Caco-2 (cell line): ENCODE results near the gene SPACA5B. TPM values are rescaled to one million over a fixed set of nuclear protein-coding genes. Genes with fewer than 3 reads are reported as not detected.
"Not testable (repeated sequence)": the region's sequence is repeated elsewhere in the genome, so short reads cannot be mapped to it uniquely, and the experiment has no call there.

ENCODE experiments used
- BruUV-seq: library from RNA; stranded (reverse); fragments of 400-500 nt; replicated peaks from 2 replicates; lab custom pipeline; 2021; lab: Mats Ljungman, UMichigan
- CTCF ChIA-PET: fragments of 300-600 bp; sonication (Branson Sonifier 250); formaldehyde crosslinking; loops from one replicate; lab custom pipeline; 2022; ENCODE audit warnings: antibody characterized with exemption; lab: Charles Lee
- POLR2A ChIA-PET: fragments of 300-600 bp; sonication (Branson Sonifier 250); formaldehyde crosslinking; loops from one replicate; lab custom pipeline; 2022; ENCODE audit warnings: antibody characterized with exemption; lab: Charles Lee
- DNase-seq, 2 experiments: peaks; one replicate each; pipeline versions ENCODE4 v3.0.0 to v3.0.0-alpha.2; 2020 to 2022
- H3K27me3 ChIP-seq: replicated peaks from 2 replicates; pipeline ENCODE4 v1.6.0; 2011; ENCODE audit warnings: low read length; ENCODE audit not compliant: control insufficient read depth, insufficient read depth
- H3K36me3 ChIP-seq: 2 replicates; pipeline ENCODE4 v1.5.1; 2011; ENCODE audit warnings: low read length; ENCODE audit not compliant: control insufficient read depth, insufficient read depth
- H3K4me1 ChIP-seq: fragments of 250-450 bp; sonication (Bioruptor Pico); 2 replicates; pipeline ENCODE4 v1.5.1; 2020; ENCODE audit warnings: mild to moderate bottlenecking
- H3K4me3 ChIP-seq: 2 replicates; pipeline ENCODE4 v1.5.1; 2011; ENCODE audit warnings: low read depth, mild to moderate bottlenecking, control low read depth, low read length
- H3K9me3 ChIP-seq: fragments of 250-450 bp; sonication (Bioruptor Pico); 2 replicates; pipeline ENCODE4 v1.5.1; 2020; ENCODE audit warnings: mild to moderate bottlenecking, moderate library complexity
- H3K27ac Mint-ChIP-seq: one replicate; pipeline ENCODE4 v1.8.0; 2022; ENCODE audit warnings: mixed read lengths; ENCODE audit not compliant: unreplicated experiment
- H3K27me3 Mint-ChIP-seq: one replicate; pipeline ENCODE4 v1.8.0; 2022; ENCODE audit warnings: mixed read lengths; ENCODE audit not compliant: insufficient read depth, unreplicated experiment
- H3K36me3 Mint-ChIP-seq: one replicate; pipeline ENCODE4 v1.8.0; 2022; ENCODE audit warnings: mild to moderate bottlenecking, mixed read lengths; ENCODE audit not compliant: insufficient read depth, unreplicated experiment
- H3K4me1 Mint-ChIP-seq: one replicate; pipeline ENCODE4 v1.8.0; 2022; ENCODE audit warnings: low read depth, mixed read lengths; ENCODE audit not compliant: unreplicated experiment
- H3K4me3 Mint-ChIP-seq: one replicate; pipeline ENCODE4 v1.8.0; 2022; ENCODE audit warnings: mild to moderate bottlenecking, moderate library complexity, mixed read lengths; ENCODE audit not compliant: unreplicated experiment
- H3K9me3 Mint-ChIP-seq: one replicate; pipeline ENCODE4 v1.8.0; 2022; ENCODE audit warnings: mixed read lengths; ENCODE audit not compliant: unreplicated experiment
- CTCF ChIP-seq, 2 experiments: fragments of 200-600 bp in 1 of 2; IDR thresholded peaks; 1 replicate in 1 of 2; 2 replicates in 1 of 2; pipeline versions ENCODE4 v1.5.1 to v1.8.0; 2011 to 2022; ENCODE audit warnings: antibody characterized with exemption in 1 of 2, control low read depth in 1 of 2, inconsistent platforms in 1 of 2, low read depth in 1 of 2, low read length in 1 of 2, mild to moderate bottlenecking in 1 of 2, moderate library complexity in 1 of 2; ENCODE audit not compliant: insufficient read depth in 1 of 2, severe bottlenecking in 1 of 2, unreplicated experiment in 1 of 2
- intact Hi-C: fragments of 100-400 bp; cut with micrococcal nuclease; formaldehyde crosslinking; loops from one replicate; pipeline ENCODE4 v1.10.0; 2022; ENCODE audit not compliant: unreplicated experiment
- total RNA-seq: library from RNA; stranded (reverse); gene quantifications from 2 replicates; pipeline ENCODE4 v1.2.3, GENCODE V29; 2022

Gene SPACA5B
- total RNA-seq, 1 experiment from 2014 or later, result not detected

GRCh38 chrX:48101443-48101842, 29.0 kb upstream of the SPACA5B start:
- POLR2A ChIA-PET, result no interaction called here

GRCh38 chrX:48102874-48103374, 27.5 kb upstream of the SPACA5B start:
- Mint-ChIP-seq H3K9me3 (peaks cover 9% of the 10 kb centered on the region), H3K4me3 (no peak overlapping the region), H3K4me1 (peaks cover 23% of the 10 kb centered on the region), H3K36me3 (no peaks in the 10 kb centered on the region), H3K27me3 (no peaks in the 10 kb centered on the region), H3K27ac (no peak overlapping the region)
- intact Hi-C loops, result no loop called here
- ChIA-PET CTCF (no interaction called here), POLR2A (no interaction called here)
- peaks cover 5% of the 10 kb centered on the region; the same call in 1 of the 2 replicates for H3K4me1 ChIP-seq
- H3K9me3 ChIP-seq, result no peaks in the 10 kb centered on the region
- no peaks in the 10 kb centered on the region for H3K36me3 ChIP-seq
- no TSS peak for BruUV-seq
- no peak overlapping the region for H3K4me3 ChIP-seq
- no peak for DNase-seq
- no peaks in the 10 kb centered on the region for H3K27me3 ChIP-seq
- no peak for TF ChIP-seq CTCF (IDR thresholded peaks at IDR 0.05; ENCODE audit: insufficient read depth in 1 of 2, low read depth in 1 of 2, low read length in 1 of 2, severe bottlenecking in 1 of 2, unreplicated experiment in 1 of 2)

More at GRCh38 chrX:48101443-48101842, 29.0 kb upstream of the SPACA5B start:
- no peaks in the 10 kb centered on the region for H3K27me3 Mint-ChIP-seq
- peaks cover 23% of the 10 kb centered on the region for H3K4me1 Mint-ChIP-seq
- no peak for TF ChIP-seq CTCF (IDR thresholded peaks at IDR 0.05; ENCODE audit: insufficient read depth in 1 of 2, low read depth in 1 of 2, low read length in 1 of 2, severe bottlenecking in 1 of 2, unreplicated experiment in 1 of 2)
- no peak for DNase-seq
- BruUV-seq, result no TSS peak
- Histone ChIP-seq H3K36me3 (no peaks in the 10 kb centered on the region), H3K27me3 (no peaks in the 10 kb centered on the region), H3K4me3 (no peak overlapping the region), H3K9me3 (no peaks in the 10 kb centered on the region), H3K4me1 (peaks cover 5% of the 10 kb centered on the region; the same call in 1 of the 2 replicates)
- H3K4me3 Mint-ChIP-seq, result no peak overlapping the region
- H3K27ac Mint-ChIP-seq, result no peak overlapping the region
- intact Hi-C loops, result no loop called here
- H3K36me3 Mint-ChIP-seq, result no peaks in the 10 kb centered on the region
- peaks cover 9% of the 10 kb centered on the region for H3K9me3 Mint-ChIP-seq
- CTCF ChIA-PET, result no interaction called here

GRCh38 chrX:48107717-48108116, 22.7 kb upstream of the SPACA5B start:
- intact Hi-C loops, result no loop called here
- Histone ChIP-seq H3K4me1 (peaks cover 5% of the 10 kb centered on the region; the same call in 1 of the 2 replicates), H3K9me3 (no peaks in the 10 kb centered on the region), H3K4me3 (no peak overlapping the region), H3K36me3 (no peaks in the 10 kb centered on the region), H3K27me3 (no peaks in the 10 kb centered on the region)
- DNase-seq, result no peak
- no peaks in the 10 kb centered on the region for H3K36me3 Mint-ChIP-seq
- ChIA-PET CTCF (no interaction called here), POLR2A (no interaction called here)
- no peaks in the 10 kb centered on the region for H3K27me3 Mint-ChIP-seq
- TF ChIP-seq CTCF (IDR thresholded peaks at IDR 0.05; ENCODE audit: insufficient read depth in 1 of 2, low read depth in 1 of 2, low read length in 1 of 2, severe bottlenecking in 1 of 2, unreplicated experiment in 1 of 2), result no peak
- no peak overlapping the region for H3K27ac Mint-ChIP-seq
- H3K9me3 Mint-ChIP-seq, result no peaks in the 10 kb centered on the region
- BruUV-seq, result no TSS peak
- H3K4me3 Mint-ChIP-seq, result no peak overlapping the region
- peaks cover 13% of the 10 kb centered on the region for H3K4me1 Mint-ChIP-seq

- H3K27me3 ChIP-seq, CTCF ChIA-PET, H3K4me1 Mint-ChIP-seq, H3K36me3 ChIP-seq, BruUV-seq, H3K27me3 Mint-ChIP-seq, H3K36me3 Mint-ChIP-seq, DNase-seq, intact Hi-C loops, H3K4me3 ChIP-seq, H3K4me1 ChIP-seq, POLR2A ChIA-PET, H3K9me3 ChIP-seq, H3K9me3 Mint-ChIP-seq, H3K27ac Mint-ChIP-seq, H3K4me3 Mint-ChIP-seq: not testable (repeated sequence)
Observed at GRCh38 chrX:48125286-48125685, 5.1 kb upstream of the SPACA5B start.

GRCh38 chrX:48132308-48132844, 1.9 kb downstream of the SPACA5B start:
- H3K36me3 ChIP-seq, POLR2A ChIA-PET, CTCF ChIA-PET, H3K36me3 Mint-ChIP-seq, H3K4me1 ChIP-seq, H3K9me3 Mint-ChIP-seq, H3K4me1 Mint-ChIP-seq, BruUV-seq, DNase-seq, H3K27me3 Mint-ChIP-seq, H3K27ac Mint-ChIP-seq, H3K9me3 ChIP-seq, H3K4me3 Mint-ChIP-seq, H3K4me3 ChIP-seq, H3K27me3 ChIP-seq, intact Hi-C loops: not testable (repeated sequence)
